ENCODE results near the gene STAT1. TPM values are rescaled to one million over a fixed set of nuclear protein-coding genes. Genes with fewer than 3 reads are reported as not detected.

Gene STAT1
- total RNA-seq, result 201 TPM
- 77.8 TPM for polyA plus RNA-seq
- long read RNA-seq, donor 1, full-length matches to known transcripts, result 6 of 6 reads
- long read RNA-seq, donor 1, partial matches to known transcripts, result 0 of 6 reads
- long read RNA-seq, donor 1, other reads (novel, unspliced or antisense), result 0 of 6 reads
- long read RNA-seq, donor 2, full-length matches to known transcripts, result 66 of 120 reads
- long read RNA-seq, donor 2, partial matches to known transcripts, result 54 of 120 reads
- long read RNA-seq, donor 2, other reads (novel, unspliced or antisense), result 0 of 120 reads
- long read RNA-seq, donor 3, full-length matches to known transcripts, result 43 of 83 reads
- long read RNA-seq, donor 3, partial matches to known transcripts, result 40 of 83 reads
- long read RNA-seq, donor 3, other reads (novel, unspliced or antisense), result 0 of 83 reads
- long read RNA-seq, donor 4, full-length matches to known transcripts, result 22 of 27 reads
- long read RNA-seq, donor 4, partial matches to known transcripts, result 5 of 27 reads
- long read RNA-seq, donor 4, other reads (novel, unspliced or antisense), result 0 of 27 reads
- long read RNA-seq, donor 5, full-length matches to known transcripts, result 91 of 176 reads
- long read RNA-seq, donor 5, partial matches to known transcripts, result 79 of 176 reads
- long read RNA-seq, donor 5, other reads (novel, unspliced or antisense), result 6 of 176 reads
- long read RNA-seq, donor 6, full-length matches to known transcripts, result 29 of 41 reads
- long read RNA-seq, donor 6, partial matches to known transcripts, result 12 of 41 reads
- long read RNA-seq, donor 6, other reads (novel, unspliced or antisense), result 0 of 41 reads
- long read RNA-seq, donor 7, full-length matches to known transcripts, result 59 of 130 reads
- long read RNA-seq, donor 7, partial matches to known transcripts, result 71 of 130 reads
- long read RNA-seq, donor 7, other reads (novel, unspliced or antisense), result 0 of 130 reads
- long read RNA-seq, donor 8, full-length matches to known transcripts, result 17 of 17 reads
- long read RNA-seq, donor 8, partial matches to known transcripts, result 0 of 17 reads
- long read RNA-seq, donor 8, other reads (novel, unspliced or antisense), result 0 of 17 reads
- long read RNA-seq, donor 9, full-length matches to known transcripts, result 20 of 34 reads
- long read RNA-seq, donor 9, partial matches to known transcripts, result 14 of 34 reads
- long read RNA-seq, donor 9, other reads (novel, unspliced or antisense), result 0 of 34 reads
- long read RNA-seq, donor 10, full-length matches to known transcripts, result 29 of 53 reads
- long read RNA-seq, donor 10, partial matches to known transcripts, result 24 of 53 reads
- long read RNA-seq, donor 10, other reads (novel, unspliced or antisense), result 0 of 53 reads

GRCh38 chr2:191013932-191014652, at the start of gene STAT1:
STAT1 (minus strand) TSS chr2:191014171; CDS start chr2:191010003, 4,168 bp downstream.
- no peaks in the 10 kb centered on the region for H3K27me3 ChIP-seq (ENCODE audit: control insufficient read depth in 2 of 2, insufficient read depth in 1 of 2, low read length in 1 of 2)
- H3K4me1 ChIP-seq (ENCODE audit: control insufficient read depth in 2 of 2, insufficient read depth in 2 of 2, low read length in 2 of 2), result peaks cover 22 to 44% of the 10 kb centered on the region in 2 donors
- under 1% methylated on average over 68 of the region's 68 CpGs for WGBS
- H3K9me3 ChIP-seq (ENCODE audit: control insufficient read depth in 2 of 2, insufficient read depth in 1 of 2, low read length in 1 of 2), result peaks cover 0 to 3% of the 10 kb centered on the region in 2 donors
- H3K36me3 ChIP-seq (ENCODE audit: control insufficient read depth in 2 of 2, insufficient read depth in 2 of 2, low read length in 1 of 2), result peaks cover 0 to 30% of the 10 kb centered on the region in 2 donors
- peak within 1 kb of the TSS; percentile 89 to 91 for H3K4me3 ChIP-seq (ENCODE audit: low read length in 2 of 2)
- DNase-seq (ENCODE audit: low read depth in 6 of 9, low spot score in 9 of 9), result peak; percentile 81 to 97 (median 92)
- H3K27ac ChIP-seq (ENCODE audit: low read depth in 1 of 2, low read length in 1 of 2), result peak within 1 kb of the TSS; percentile 98 to 99

GRCh38 chr2:191063584-191063983, 49.6 kb upstream of the STAT1 start:
- Histone ChIP-seq H3K4me3 (ENCODE audit: low read length in 2 of 2) (no peak overlapping the region), H3K4me1 (ENCODE audit: control insufficient read depth in 2 of 2, insufficient read depth in 2 of 2, low read length in 2 of 2) (peaks cover 9 to 16% of the 10 kb centered on the region in 2 donors), H3K27ac (ENCODE audit: low read depth in 1 of 2, low read length in 1 of 2) (no peak overlapping the region), H3K36me3 (ENCODE audit: control insufficient read depth in 2 of 2, insufficient read depth in 2 of 2, low read length in 1 of 2) (no peaks in the 10 kb centered on the region), H3K27me3 (ENCODE audit: control insufficient read depth in 2 of 2, insufficient read depth in 1 of 2, low read length in 1 of 2) (no peaks in the 10 kb centered on the region), H3K9me3 (ENCODE audit: control insufficient read depth in 2 of 2, insufficient read depth in 1 of 2, low read length in 1 of 2) (no peaks in the 10 kb centered on the region)
- DNase-seq (ENCODE audit: low read depth in 6 of 9, low spot score in 9 of 9), result no peak
- WGBS, result 95% methylated on average over 1 of the region's 1 CpG

GRCh38 chr2:191061381-191061980, 47.5 kb upstream of the STAT1 start:
- Histone ChIP-seq H3K27ac (ENCODE audit: low read depth in 1 of 2, low read length in 1 of 2) (peak overlapping the region in 1 of 2 donors; percentile 55), H3K9me3 (ENCODE audit: control insufficient read depth in 2 of 2, insufficient read depth in 1 of 2, low read length in 1 of 2) (no peaks in the 10 kb centered on the region), H3K4me1 (ENCODE audit: control insufficient read depth in 2 of 2, insufficient read depth in 2 of 2, low read length in 2 of 2) (peaks cover 9 to 20% of the 10 kb centered on the region in 2 donors), H3K27me3 (ENCODE audit: control insufficient read depth in 2 of 2, insufficient read depth in 1 of 2, low read length in 1 of 2) (no peaks in the 10 kb centered on the region), H3K36me3 (ENCODE audit: control insufficient read depth in 2 of 2, insufficient read depth in 2 of 2, low read length in 1 of 2) (no peaks in the 10 kb centered on the region), H3K4me3 (ENCODE audit: low read length in 2 of 2) (no peak overlapping the region)
- DNase-seq (ENCODE audit: low read depth in 6 of 9, low spot score in 9 of 9), result peak in 2 of 9 donors; percentile 44 to 68
- 6% methylated on average over 4 of the region's 4 CpGs for WGBS

GRCh38 chr2:191059308-191059707, 45.3 kb upstream of the STAT1 start:
- WGBS, result over 99% methylated on average over 3 of the region's 3 CpGs
- peaks cover 9 to 20% of the 10 kb centered on the region in 2 donors for H3K4me1 ChIP-seq (ENCODE audit: control insufficient read depth in 2 of 2, insufficient read depth in 2 of 2, low read length in 2 of 2)

GRCh38 chr2:191056228-191056627, 42.3 kb upstream of the STAT1 start:
- Histone ChIP-seq H3K9me3 (ENCODE audit: control insufficient read depth in 2 of 2, insufficient read depth in 1 of 2, low read length in 1 of 2) (no peaks in the 10 kb centered on the region), H3K4me1 (ENCODE audit: control insufficient read depth in 2 of 2, insufficient read depth in 2 of 2, low read length in 2 of 2) (peaks cover 1 to 14% of the 10 kb centered on the region in 2 donors), H3K4me3 (ENCODE audit: low read length in 2 of 2) (no peak overlapping the region), H3K27me3 (ENCODE audit: control insufficient read depth in 2 of 2, insufficient read depth in 1 of 2, low read length in 1 of 2) (no peaks in the 10 kb centered on the region), H3K27ac (ENCODE audit: low read depth in 1 of 2, low read length in 1 of 2) (no peak overlapping the region), H3K36me3 (ENCODE audit: control insufficient read depth in 2 of 2, insufficient read depth in 2 of 2, low read length in 1 of 2) (no peaks in the 10 kb centered on the region)
- WGBS, result 43% methylated on average over 2 of the region's 2 CpGs
- peak in 2 of 9 donors; percentile 29 to 63 for DNase-seq (ENCODE audit: low read depth in 6 of 9, low spot score in 9 of 9)

More at GRCh38 chr2:191059308-191059707, 45.3 kb upstream of the STAT1 start:
- no peaks in the 10 kb centered on the region for H3K9me3 ChIP-seq (ENCODE audit: control insufficient read depth in 2 of 2, insufficient read depth in 1 of 2, low read length in 1 of 2)
- no peak for DNase-seq (ENCODE audit: low read depth in 6 of 9, low spot score in 9 of 9)
- H3K36me3 ChIP-seq (ENCODE audit: control insufficient read depth in 2 of 2, insufficient read depth in 2 of 2, low read length in 1 of 2), result no peaks in the 10 kb centered on the region
- no peak overlapping the region for H3K4me3 ChIP-seq (ENCODE audit: low read length in 2 of 2)
- no peak overlapping the region for H3K27ac ChIP-seq (ENCODE audit: low read depth in 1 of 2, low read length in 1 of 2)
- H3K27me3 ChIP-seq (ENCODE audit: control insufficient read depth in 2 of 2, insufficient read depth in 1 of 2, low read length in 1 of 2), result no peaks in the 10 kb centered on the region

GRCh38 chr2:191053256-191053655, 39.3 kb upstream of the STAT1 start:
- DNase-seq (ENCODE audit: low read depth in 6 of 9, low spot score in 9 of 9), result no peak
- Histone ChIP-seq H3K36me3 (ENCODE audit: control insufficient read depth in 2 of 2, insufficient read depth in 2 of 2, low read length in 1 of 2) (no peaks in the 10 kb centered on the region), H3K9me3 (ENCODE audit: control insufficient read depth in 2 of 2, insufficient read depth in 1 of 2, low read length in 1 of 2) (no peaks in the 10 kb centered on the region), H3K4me1 (ENCODE audit: control insufficient read depth in 2 of 2, insufficient read depth in 2 of 2, low read length in 2 of 2) (peaks cover 0 to 15% of the 10 kb centered on the region in 2 donors), H3K4me3 (ENCODE audit: low read length in 2 of 2) (no peak overlapping the region), H3K27ac (ENCODE audit: low read depth in 1 of 2, low read length in 1 of 2) (no peak overlapping the region), H3K27me3 (ENCODE audit: control insufficient read depth in 2 of 2, insufficient read depth in 1 of 2, low read length in 1 of 2) (no peaks in the 10 kb centered on the region)
- WGBS, result 95% methylated on average over 6 of the region's 6 CpGs

GRCh38 chr2:191051825-191052778, 38.1 kb upstream of the STAT1 start:
- Histone ChIP-seq H3K27me3 (ENCODE audit: control insufficient read depth in 2 of 2, insufficient read depth in 1 of 2, low read length in 1 of 2) (no peaks in the 10 kb centered on the region), H3K27ac (ENCODE audit: low read depth in 1 of 2, low read length in 1 of 2) (no peak overlapping the region), H3K36me3 (ENCODE audit: control insufficient read depth in 2 of 2, insufficient read depth in 2 of 2, low read length in 1 of 2) (no peaks in the 10 kb centered on the region), H3K9me3 (ENCODE audit: control insufficient read depth in 2 of 2, insufficient read depth in 1 of 2, low read length in 1 of 2) (no peaks in the 10 kb centered on the region), H3K4me3 (ENCODE audit: low read length in 2 of 2) (no peak overlapping the region), H3K4me1 (ENCODE audit: control insufficient read depth in 2 of 2, insufficient read depth in 2 of 2, low read length in 2 of 2) (peaks cover 0 to 15% of the 10 kb centered on the region in 2 donors)
- 16% methylated on average over 10 of the region's 10 CpGs for WGBS
- DNase-seq (ENCODE audit: low read depth in 6 of 9, low spot score in 9 of 9), result peak in 8 of 9 donors; percentile 46 to 85 (median 61)
